ENCODE measurements around the gene EXOSC10. TPM values are rescaled to one million over a fixed set of nuclear protein-coding genes. Genes with fewer than 3 reads are reported as not detected.

The EXOSC10 gene
- total RNA-seq, 1 experiment from 2014 or later, result 93.1 TPM

- BruUV-seq (replicated peaks), result no TSS peak
- intact Hi-C loops (cut with micrococcal nuclease; ENCODE audit: unreplicated experiment) (no loop called here), in situ Hi-C loops (cut with HindIII; ENCODE audit: low pct_unique_long_range_greater_than_20kb, low sequenced_read_pairs) (no loop called here)
- ChIA-PET CTCF (interaction anchor here (0.7 kb wide), 1 partner anchor 591 kb away, joined by 9 read pairs; no protein-coding TSS in a partner anchor), POLR2A (no interaction called here)
- H3K27ac ChIP-seq (ENCODE audit: low read length), result no peak overlapping the region
- DNase-seq (ENCODE audit: low read depth, low spot score) (no peak), ATAC-seq (no peak)
- peaks cover 29% of the 10 kb centered on the region for H3K4me1 ChIP-seq (ENCODE audit: control insufficient read depth, insufficient read depth, low read length)
- no peak overlapping the region for H3K4me3 ChIP-seq (ENCODE audit: low read depth in 2 of 2, low read length in 2 of 2)
- peaks cover 5% of the 10 kb centered on the region for H3K36me3 ChIP-seq (ENCODE audit: control insufficient read depth, insufficient read depth, low read length)
- TF ChIP-seq POLR2AphosphoS5 (IDR thresholded peaks at IDR 0.05; ENCODE audit: low read depth, low read length) (no peak), REST (IDR thresholded peaks at IDR 0.05; ENCODE audit: insufficient read depth in 1 of 2, low read depth in 2 of 2, low read length in 1 of 2) (no peak), TCF7L2 (IDR thresholded peaks at IDR 0.05; ENCODE audit: low read depth, low read length) (no peak), CTCF (IDR thresholded peaks at IDR 0.05) (no peak)
- no peaks in the 10 kb centered on the region for H3K27me3 ChIP-seq (ENCODE audit: control insufficient read depth, insufficient read depth, low read length)
- no peaks in the 10 kb centered on the region for H3K9me3 ChIP-seq (ENCODE audit: control insufficient read depth, insufficient read depth, low read depth, low read length)
These were observed 42.2 kb downstream of the EXOSC10 start for GRCh38 chr1:11057477-11057876.

- Histone ChIP-seq H3K36me3 (ENCODE audit: control insufficient read depth, insufficient read depth, low read length) (peaks cover 5% of the 10 kb centered on the region), H3K27ac (ENCODE audit: low read length) (no peak overlapping the region), H3K4me1 (ENCODE audit: control insufficient read depth, insufficient read depth, low read length) (peaks cover 21% of the 10 kb centered on the region), H3K27me3 (ENCODE audit: control insufficient read depth, insufficient read depth, low read length) (no peaks in the 10 kb centered on the region), H3K4me3 (ENCODE audit: low read depth in 2 of 2, low read length in 2 of 2) (no peak overlapping the region), H3K9me3 (ENCODE audit: control insufficient read depth, insufficient read depth, low read depth, low read length) (no peaks in the 10 kb centered on the region)
- CTCF ChIA-PET, result no interaction called here
- ATAC-seq, result no peak
- TF ChIP-seq SIN3A (IDR thresholded peaks at IDR 0.05; ENCODE audit: borderline replicate concordance, insufficient read depth, low read depth, low read length), result no peak
- TF ChIP-seq TCF7L2 (IDR thresholded peaks at IDR 0.05; ENCODE audit: low read depth, low read length), result no peak
- TF ChIP-seq REST (IDR thresholded peaks at IDR 0.05; ENCODE audit: insufficient read depth in 1 of 2, low read depth in 2 of 2, low read length in 1 of 2), result no peak
- TF ChIP-seq CTCF (IDR thresholded peaks at IDR 0.05), result no peak
- no peak for TF ChIP-seq POLR2AphosphoS5 (IDR thresholded peaks at IDR 0.05; ENCODE audit: low read depth, low read length)
- POLR2A ChIA-PET, result interaction anchor here (0.7 kb wide), 1 partner anchor 562 kb away, joined by 6 read pairs; no protein-coding TSS in a partner anchor
- in situ Hi-C loops (cut with HindIII; ENCODE audit: low pct_unique_long_range_greater_than_20kb, low sequenced_read_pairs), result no loop called here
- DNase-seq (ENCODE audit: low read depth, low spot score), result no peak
- intact Hi-C loops (cut with micrococcal nuclease; ENCODE audit: unreplicated experiment), result no loop called here
- no TSS peak for BruUV-seq (replicated peaks)
These were observed 43.2 kb downstream of the EXOSC10 start for GRCh38 chr1:11056504-11056903.
